HCT116 (cell line): Measurements from ENCODE around the gene TRPV4. TPM values are rescaled to one million over a fixed set of nuclear protein-coding genes. Genes with fewer than 3 reads are reported as not detected.

Experiments
- ATAC-seq: fragments of 200-7000 bp; cut with Tn5 transposase; 2 replicates; pipeline ENCODE4 v1.9.1; 2020; ENCODE audit warnings: mild to moderate bottlenecking, moderate library complexity
- BruUV-seq: library from RNA; stranded (reverse); fragments of 400-500 nt; replicated peaks from 2 replicates; lab custom pipeline; 2021; lab: Mats Ljungman, UMichigan
- CTCF ChIA-PET: fragments of 300-600 bp; sonication (Branson Sonifier 250); formaldehyde crosslinking; loops from one replicate; lab custom pipeline; 2021; ENCODE audit warnings: antibody characterized with exemption; lab: Charles Lee
- POLR2A ChIA-PET: fragments of 300-600, 350-600 bp; sonication (Branson Sonifier 250); formaldehyde crosslinking; loops from one replicate; lab custom pipeline; 2021; ENCODE audit warnings: antibody characterized with exemption; lab: Charles Lee
- RAD21 ChIA-PET, 2 experiments: fragments of 300-600 bp; sonication (Branson Sonifier 250); formaldehyde crosslinking; loops; one replicate each; lab custom pipeline; 2023; ENCODE audit warnings: low total read pairs in 2 of 2; ENCODE audit not compliant: uncharacterized antibody in 2 of 2, unreplicated experiment in 2 of 2, low non-redundant PET in 1 of 2; lab: Charles Lee
- DNase-seq: peaks from one replicate; pipeline ENCODE4 v3.0.0-alpha.2; 2010; ENCODE audit warnings: low read depth, low spot score
- H2AFZ ChIP-seq: fragments of 200-600 bp; shearing (Covaris generic), sonication (generic); 2 replicates; pipeline ENCODE4 v1.6.1; 2017; ENCODE audit warnings: low read depth, mixed run types, mixed read lengths, antibody characterized with exemption, low read length; ENCODE audit not compliant: poor library complexity, severe bottlenecking
- H3K27ac ChIP-seq: 2 replicates; pipeline ENCODE4 v1.5.1; 2012; ENCODE audit warnings: low read depth, low read length
- H3K27me3 ChIP-seq: fragments of 200-600 bp; sonication (generic); 2 replicates; pipeline ENCODE4 v1.6.1; 2016; ENCODE audit warnings: mixed run types, low read length, mixed read lengths; ENCODE audit not compliant: insufficient read depth
- H3K36me3 ChIP-seq, 2 experiments: fragments of 200-500 bp in 1 of 2; fragments of 200-600 bp in 1 of 2; sonication (Bioruptor generic) in 1 of 2; sonication (generic) in 1 of 2; 2 replicates each; pipeline versions ENCODE4 v1.5.1 to v1.6.1; 2014 to 2016; ENCODE audit warnings: low read length in 2 of 2, inconsistent platforms in 1 of 2, mixed read lengths in 1 of 2, mixed run types in 1 of 2; ENCODE audit not compliant: insufficient read depth in 2 of 2, control insufficient read depth in 1 of 2
- H3K4me1 ChIP-seq, 2 experiments: fragments of 200-600 bp in 1 of 2; sonication (generic) in 1 of 2; 2 replicates each; pipeline versions ENCODE4 v1.5.1 to v1.6.1; 2012 to 2017; ENCODE audit warnings: low read length in 2 of 2, inconsistent platforms in 1 of 2, mild to moderate bottlenecking in 1 of 2, mixed read lengths in 1 of 2, mixed run types in 1 of 2, moderate library complexity in 1 of 2; ENCODE audit not compliant: insufficient read depth in 2 of 2, control insufficient read depth in 1 of 2
- H3K4me2 ChIP-seq: fragments of 200-600 bp; sonication (generic); 2 replicates; pipeline ENCODE4 v1.6.1; 2017; ENCODE audit warnings: mixed run types, low read length, mixed read lengths
- H3K4me3 ChIP-seq, 2 experiments: fragments of 200-600 bp in 1 of 2; sonication (generic) in 1 of 2; replicated peaks in 1 of 2; 2 replicates each; pipeline ENCODE4 v1.5.1; 2011 to 2016; ENCODE audit warnings: low read length in 2 of 2, control low read depth in 1 of 2, low read depth in 1 of 2, mild to moderate bottlenecking in 1 of 2, mixed read lengths in 1 of 2, mixed run types in 1 of 2
- H3K79me2 ChIP-seq: fragments of 200-600 bp; sonication (generic); 2 replicates; pipeline ENCODE4 v1.6.1; 2017; ENCODE audit warnings: mild to moderate bottlenecking, mixed run types, low read length, moderate library complexity, mixed read lengths; ENCODE audit not compliant: insufficient read depth
- H3K9ac ChIP-seq: fragments of 200-600 bp; sonication (generic); 2 replicates; pipeline ENCODE4 v1.6.1; 2016; ENCODE audit warnings: low read length, mixed read lengths
- H3K9me2 ChIP-seq: fragments of 200-600 bp; sonication (generic), shearing (Covaris generic); 2 replicates; pipeline ENCODE4 v1.6.1; 2017; ENCODE audit warnings: mixed run types, mild to moderate bottlenecking, moderate library complexity; ENCODE audit not compliant: insufficient read depth
- H3K9me3 ChIP-seq, 2 experiments: fragments of 200-500 bp in 1 of 2; fragments of 200-600 bp in 1 of 2; sonication (Bioruptor generic) in 1 of 2; sonication (generic) in 1 of 2; 2 replicates each; pipeline ENCODE4 v1.6.1; 2014 to 2017; ENCODE audit warnings: low read length in 2 of 2, mixed read lengths in 2 of 2, inconsistent platforms in 1 of 2, low read depth in 1 of 2, mild to moderate bottlenecking in 1 of 2, mixed run types in 1 of 2, moderate library complexity in 1 of 2; ENCODE audit not compliant: control insufficient read depth in 1 of 2, insufficient read depth in 1 of 2
- H4K20me1 ChIP-seq: fragments of 200-600 bp; sonication (generic), shearing (Covaris generic); 2 replicates; pipeline ENCODE4 v1.6.1; 2017; ENCODE audit warnings: mixed run types, mild to moderate bottlenecking, moderate library complexity; ENCODE audit not compliant: insufficient read depth
- FOSL1 ChIP-seq: IDR thresholded peaks from 2 replicates; pipeline ENCODE4 v1.6.1; 2012; ENCODE audit warnings: low read depth
- MAX ChIP-seq: IDR thresholded peaks from 2 replicates; pipeline ENCODE4 v1.6.1; 2012
- POLR2A ChIP-seq: IDR thresholded peaks from 2 replicates; pipeline ENCODE4 v1.7.0; 2011; ENCODE audit warnings: borderline replicate concordance; ENCODE audit not compliant: insufficient read depth, insufficient read length; ENCODE audit errors: extremely low read depth
- REST ChIP-seq: IDR thresholded peaks from 2 replicates; pipeline ENCODE4 v1.6.1; 2012; ENCODE audit warnings: low read depth
- ZNF274 ChIP-seq: fragments of 200-500 bp; sonication (Bioruptor generic); IDR thresholded peaks from 2 replicates; pipeline ENCODE4 v1.6.1; 2014; ENCODE audit warnings: mild to moderate bottlenecking, low read depth, low read length, inconsistent platforms
- intact Hi-C: fragments of 100-400 bp; cut with micrococcal nuclease; formaldehyde crosslinking; loops from 2 replicates; pipeline ENCODE4 v1.10.0; 2022
- total RNA-seq: library from RNA; stranded (reverse); gene quantifications from one replicate; pipeline ENCODE4 v1.2.1, GENCODE V29; 2021; ENCODE audit not compliant: unreplicated experiment

The TRPV4 gene
- total RNA-seq, 1 experiment from 2014 or later, result 0.54 TPM

GRCh38 chr12:109783965-109784244, 49.3 kb downstream of the TRPV4 start (continued):
- no peak for TF ChIP-seq MAX
- no peak for TF ChIP-seq POLR2A
- no peak for TF ChIP-seq REST

GRCh38 chr12:109783135-109783964, 49.8 kb downstream of the TRPV4 start:
- intact Hi-C loops, result no loop called here
- no peak for ATAC-seq
- ChIA-PET CTCF (no interaction called here), POLR2A (no interaction called here)
- H2AFZ ChIP-seq, result no peak overlapping the region
- TF ChIP-seq FOSL1 (no peak), ZNF274 (no peak)
- TF ChIP-seq, all 23 proteins: peak for 0
- Histone ChIP-seq H3K36me3 (no peaks in the 10 kb centered on the region), H3K9me3 (no peaks in the 10 kb centered on the region; a peak in 1 of 4 replicates), H3K4me3 (no peak overlapping the region), H3K27me3 (no peaks in the 10 kb centered on the region), H3K79me2 (no peaks in the 10 kb centered on the region), H4K20me1 (no peaks in the 10 kb centered on the region), H3K4me2 (no peak overlapping the region), H3K4me1 (no peaks in the 10 kb centered on the region), H3K27ac (no peak overlapping the region), H3K9me2 (no peaks in the 10 kb centered on the region), H3K9ac (no peak overlapping the region)
- RAD21 ChIA-PET, result no interaction called here
- BruUV-seq, result no TSS peak
- no peak for DNase-seq
